Stimulated activated CD4-positive, alpha-beta T cell treated with anti-CD3 and anti-CD28 coated beads, Interleukin-4, amount 100 ng/mL, for 1 hour (primary cell): ENCODE measurements around the gene UNC5C.

Experiments used
- DNase-seq: peaks from one replicate; pipeline ENCODE4 v3.0.0-alpha.2; 2020

UNC5C gene

DNA sequence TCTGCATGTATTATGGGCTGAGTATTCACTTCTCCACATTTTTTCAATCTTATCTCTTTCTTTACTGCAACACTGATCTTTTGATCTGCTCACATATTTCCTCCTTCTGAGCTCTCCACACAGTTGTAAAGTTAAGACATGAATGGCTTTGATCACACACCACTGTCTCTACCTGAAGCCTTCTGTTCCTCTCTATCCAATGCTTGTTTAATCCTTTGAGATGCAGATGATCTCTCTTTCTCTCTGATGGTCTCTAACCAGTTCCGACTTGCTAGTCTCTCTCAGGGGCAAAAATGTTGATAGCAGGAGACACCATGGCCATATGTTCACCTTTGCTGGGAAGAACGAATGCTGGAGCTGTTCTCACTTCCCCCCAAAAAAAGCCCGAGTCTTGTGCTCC is 162.4 kb downstream of the UNC5C start:
- no peak for DNase-seq

DNA sequence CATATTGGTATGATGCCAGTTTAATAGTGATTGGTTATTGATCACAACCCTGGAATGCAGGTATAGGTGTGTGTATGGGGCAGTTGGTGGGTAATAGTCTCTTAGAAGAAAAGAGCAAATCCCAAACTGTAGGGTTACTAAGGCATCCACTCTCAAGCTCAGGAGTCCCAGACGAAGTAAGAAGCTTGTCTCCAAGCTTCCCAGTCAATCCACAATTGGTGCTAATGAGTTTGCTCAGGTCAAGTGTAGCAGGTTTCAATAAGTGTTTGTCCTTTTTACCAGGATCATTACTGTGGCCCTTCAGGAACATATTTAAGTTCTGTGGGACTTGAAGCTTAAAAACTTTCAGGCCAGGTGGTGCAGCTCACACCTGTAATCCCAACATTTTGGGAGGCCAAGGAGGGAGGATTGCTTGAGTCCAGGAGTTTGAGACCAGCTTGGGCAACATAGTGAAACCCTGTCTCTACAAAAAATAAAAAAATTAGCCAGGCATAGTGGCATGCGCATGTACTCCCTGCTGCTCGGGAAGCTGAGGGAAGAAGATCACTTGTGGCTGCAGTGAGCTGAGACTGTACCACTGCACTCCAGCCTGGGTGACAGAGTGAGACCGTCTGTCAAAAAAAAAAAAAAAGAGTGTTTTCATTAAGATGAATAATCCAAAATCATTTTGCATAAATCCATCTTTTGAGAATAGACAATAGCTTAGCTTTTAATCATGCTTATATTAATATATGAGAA is 166.8 kb downstream of the UNC5C start:
- DNase-seq, result no peak

DNA sequence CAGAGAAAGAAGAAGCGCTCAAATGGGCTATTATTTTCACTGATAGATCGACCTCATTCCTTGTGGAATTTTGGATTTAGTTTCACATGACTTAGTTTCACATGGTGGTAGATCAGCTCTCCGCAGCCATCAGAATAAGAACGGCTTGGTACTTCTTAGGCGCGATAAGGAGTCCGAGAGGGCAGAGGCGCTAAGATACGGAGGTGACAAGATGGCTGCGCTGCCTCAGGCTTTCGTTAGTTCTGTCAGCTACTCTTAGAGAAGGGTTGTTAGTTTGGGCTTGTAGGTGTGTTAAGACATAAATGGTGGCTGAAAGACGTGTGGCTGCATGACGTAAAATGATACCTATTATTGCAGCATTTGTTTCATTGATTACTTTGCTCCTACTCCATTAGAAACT is 169.1 kb downstream of the UNC5C start:
- DNase-seq, result no peak

DNA sequence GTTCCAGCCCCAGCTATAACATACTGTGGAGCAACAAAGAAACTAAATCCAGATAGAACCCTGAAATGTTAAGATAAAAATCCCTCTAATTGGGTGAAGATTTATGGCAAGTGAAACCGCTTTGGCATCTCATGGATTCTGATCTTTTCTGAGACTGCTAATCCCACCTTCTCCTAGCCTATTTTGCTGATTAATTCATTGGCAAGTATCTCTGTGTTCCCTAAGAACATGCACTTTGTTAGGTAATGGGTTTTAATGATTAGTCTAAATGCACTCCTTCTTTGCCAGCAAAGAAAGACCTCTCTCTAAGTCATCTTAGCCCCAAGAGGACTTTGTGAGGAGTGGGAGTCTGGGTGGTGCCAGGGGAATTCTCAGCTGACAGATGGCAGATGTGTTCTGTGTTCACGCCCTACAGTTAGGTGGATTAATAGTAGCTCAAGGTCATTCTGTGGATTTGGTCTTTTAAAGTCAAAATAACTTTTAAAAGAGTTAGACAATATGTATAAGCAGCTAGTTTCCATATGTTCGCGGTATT is 171.3 kb downstream of the UNC5C start:
- no peak for DNase-seq

DNA sequence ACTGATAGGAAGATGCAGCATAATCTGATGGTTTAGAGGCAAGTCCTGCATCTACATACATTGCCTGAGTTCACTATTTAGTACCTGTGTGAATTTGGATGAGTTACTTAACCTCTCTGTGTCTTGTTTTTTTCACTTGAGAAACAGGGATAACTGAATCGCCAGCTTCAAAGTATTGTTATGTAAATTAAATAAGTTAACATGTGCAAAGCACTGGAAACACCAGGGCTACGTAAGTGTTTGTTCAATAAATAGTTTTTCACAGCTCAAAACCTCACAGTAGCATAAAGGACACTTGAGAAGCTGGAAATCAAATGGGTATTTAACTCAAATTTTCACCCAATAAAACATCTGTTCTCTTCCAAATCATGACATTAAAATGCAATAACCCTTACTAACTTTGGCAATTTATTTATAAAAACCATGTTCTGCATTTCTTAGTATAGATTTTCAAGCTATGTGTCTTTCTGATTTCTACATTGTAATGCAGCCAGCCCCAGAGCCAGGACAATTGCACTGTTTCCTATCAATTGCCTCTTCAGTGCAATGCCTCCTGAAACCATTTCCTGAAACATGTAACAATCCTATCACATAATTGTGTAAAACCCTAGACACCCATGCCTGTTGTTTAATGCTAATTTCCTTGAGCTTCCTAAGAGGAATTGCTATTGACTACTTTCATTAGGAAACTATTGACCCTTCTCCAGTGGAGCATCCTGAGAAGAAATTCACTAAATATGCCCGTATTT is 177.1 kb downstream of the UNC5C start:
- DNase-seq, result no peak

DNA sequence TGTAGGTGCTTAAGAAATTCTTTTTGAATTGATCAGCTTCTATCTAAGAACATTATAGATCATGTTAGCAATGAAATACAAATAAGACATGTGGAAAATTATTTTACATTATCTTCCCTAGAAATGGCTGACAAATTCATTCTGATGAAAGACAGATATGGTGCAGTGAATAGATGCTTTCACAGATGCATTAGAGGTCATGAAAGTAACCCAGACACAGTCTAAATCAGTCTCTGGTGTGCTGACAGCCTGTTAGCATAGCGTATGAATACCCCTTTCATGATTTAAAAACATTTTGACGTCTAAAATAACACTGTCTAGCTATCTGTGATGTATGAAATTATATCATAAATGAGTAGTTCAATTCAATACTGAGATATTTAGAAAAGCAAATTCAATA is 180.9 kb downstream of the UNC5C start:
- DNase-seq, result no peak

DNA sequence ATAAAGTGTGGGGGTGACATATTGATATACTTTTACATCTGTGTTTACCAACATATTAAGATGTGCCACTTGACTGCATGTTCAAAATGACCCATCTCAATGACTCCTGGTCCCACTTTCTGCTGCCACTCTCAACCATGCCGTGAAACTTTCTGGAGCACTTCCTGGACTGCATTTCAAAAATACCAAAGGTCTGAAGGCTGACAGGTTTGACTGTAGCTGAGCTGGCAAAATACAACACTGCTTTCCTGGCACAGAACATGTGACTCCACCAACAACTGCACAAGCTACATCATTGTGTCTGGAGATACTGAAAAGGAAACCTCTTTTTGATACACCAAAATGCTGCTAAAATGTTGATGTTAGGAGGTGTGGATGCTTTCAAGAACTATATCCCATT is 184.8 kb downstream of the UNC5C start:
- no peak for DNase-seq

DNA sequence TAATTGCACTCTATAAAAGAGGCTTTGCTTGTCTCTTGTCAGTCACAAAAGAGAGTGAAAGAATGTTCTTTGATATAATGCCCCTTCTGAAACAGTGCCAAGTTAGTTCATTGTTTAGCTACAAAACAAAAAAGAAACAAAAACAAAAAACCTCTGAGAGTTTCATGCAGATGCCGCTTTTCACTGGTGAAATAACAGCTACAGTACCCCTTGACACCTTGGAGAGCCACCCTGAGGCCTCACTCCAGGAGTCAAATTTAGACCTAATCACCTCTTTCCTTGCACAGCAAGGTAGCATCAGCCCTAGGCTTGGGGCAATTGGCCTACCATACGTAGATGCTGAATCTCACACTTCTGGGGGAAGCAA is 185.2 kb downstream of the UNC5C start:
- DNase-seq, result no peak

DNA sequence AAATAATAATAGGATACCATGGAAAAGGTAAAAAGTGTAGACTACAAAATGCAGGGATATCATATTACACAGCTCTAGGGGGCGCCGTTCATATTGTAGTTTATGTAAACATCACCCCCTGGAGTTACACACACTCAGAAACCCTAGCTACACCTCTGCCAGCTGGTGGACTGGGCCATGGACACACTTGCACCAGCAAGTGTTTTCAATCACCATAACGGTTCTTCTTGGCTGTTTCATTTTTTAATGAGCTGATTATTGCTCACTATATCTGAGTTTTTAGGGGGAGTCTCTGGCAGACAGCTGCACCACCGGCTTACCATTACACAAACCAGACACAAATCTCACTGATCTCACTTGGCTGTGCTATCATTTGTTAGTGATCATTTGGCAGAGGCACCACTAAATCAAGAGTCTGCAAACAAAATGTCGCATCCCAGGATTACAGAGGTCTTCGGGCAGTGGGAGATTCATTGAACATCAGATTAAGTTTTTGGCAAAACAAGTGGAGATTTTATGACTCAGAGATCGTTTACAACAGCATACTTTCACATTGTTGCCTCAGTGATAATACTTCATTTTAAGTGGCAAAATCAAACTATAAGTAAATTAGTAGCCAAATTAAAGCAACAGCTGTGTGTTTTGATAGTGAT is 185.7 kb downstream of the UNC5C start:
- DNase-seq, result no peak

DNA sequence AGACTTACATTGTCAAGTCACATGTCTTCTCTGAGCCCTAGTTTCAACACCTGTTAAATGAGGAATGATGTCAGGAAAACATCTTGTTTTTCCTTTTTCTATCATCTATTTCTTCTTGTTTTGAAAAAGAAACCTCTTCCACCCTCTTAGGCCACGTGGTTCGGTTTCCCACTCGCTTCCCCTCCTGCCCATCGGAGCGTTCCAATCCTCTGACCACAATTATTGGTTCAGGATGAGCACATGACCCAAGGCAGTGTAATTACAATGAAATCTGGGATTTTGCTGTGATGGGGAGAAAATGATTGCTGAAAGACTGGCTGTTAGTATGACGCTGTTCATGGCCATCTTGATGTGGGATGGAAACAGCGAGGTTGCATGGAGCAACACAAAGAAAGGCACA is 186.7 kb downstream of the UNC5C start:
- no peak for DNase-seq

DNA sequence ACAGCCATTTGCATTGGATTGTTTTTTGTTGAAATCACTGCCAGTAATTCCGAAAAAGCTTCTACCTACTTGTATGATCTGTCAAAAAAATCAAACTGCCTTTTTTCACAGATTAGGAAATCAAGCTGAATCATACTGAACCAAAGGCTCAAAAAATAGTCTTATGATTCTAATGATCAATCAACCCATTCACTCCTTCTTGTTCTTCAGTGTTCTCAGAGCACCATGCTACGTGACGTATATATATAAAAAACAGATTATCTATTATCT is 187.1 kb downstream of the UNC5C start:
- no peak for DNase-seq

DNA sequence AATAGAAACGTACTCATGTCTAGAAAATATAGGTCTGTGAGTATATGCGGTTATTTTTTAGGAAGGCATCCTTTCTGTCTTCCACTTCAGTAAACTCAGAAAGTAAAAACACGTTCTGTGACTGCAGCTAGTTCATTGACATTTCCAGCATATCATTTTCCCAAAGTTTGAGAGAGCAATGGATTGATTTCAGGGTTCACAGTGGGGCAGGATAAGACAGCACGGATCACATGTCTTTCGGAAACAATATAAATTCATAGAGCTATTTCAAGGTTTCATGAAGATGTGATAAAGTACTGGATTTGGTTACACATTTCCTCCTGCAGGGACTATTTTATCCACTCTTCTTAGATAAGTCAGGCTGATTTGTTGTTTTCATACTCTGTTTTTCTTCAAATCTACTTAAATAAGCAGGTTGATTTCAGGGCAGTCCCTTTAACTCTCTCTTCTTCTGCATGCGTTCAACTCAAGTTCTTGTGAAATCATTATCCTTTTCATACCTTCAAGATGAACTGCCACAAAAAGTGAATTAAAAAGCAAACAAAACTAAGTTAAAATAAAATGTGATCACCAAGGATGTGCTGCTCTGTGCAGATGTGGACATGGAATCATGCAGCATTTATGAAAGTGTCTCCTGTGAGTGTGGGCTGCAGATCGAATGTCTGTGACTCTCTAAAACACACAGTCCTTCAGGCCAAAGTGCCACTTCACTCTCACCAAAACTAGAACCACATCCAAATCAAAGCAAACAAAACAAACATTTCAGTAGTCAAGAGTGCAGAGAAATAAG is 187.7 kb downstream of the UNC5C start:
- no peak for DNase-seq

DNA sequence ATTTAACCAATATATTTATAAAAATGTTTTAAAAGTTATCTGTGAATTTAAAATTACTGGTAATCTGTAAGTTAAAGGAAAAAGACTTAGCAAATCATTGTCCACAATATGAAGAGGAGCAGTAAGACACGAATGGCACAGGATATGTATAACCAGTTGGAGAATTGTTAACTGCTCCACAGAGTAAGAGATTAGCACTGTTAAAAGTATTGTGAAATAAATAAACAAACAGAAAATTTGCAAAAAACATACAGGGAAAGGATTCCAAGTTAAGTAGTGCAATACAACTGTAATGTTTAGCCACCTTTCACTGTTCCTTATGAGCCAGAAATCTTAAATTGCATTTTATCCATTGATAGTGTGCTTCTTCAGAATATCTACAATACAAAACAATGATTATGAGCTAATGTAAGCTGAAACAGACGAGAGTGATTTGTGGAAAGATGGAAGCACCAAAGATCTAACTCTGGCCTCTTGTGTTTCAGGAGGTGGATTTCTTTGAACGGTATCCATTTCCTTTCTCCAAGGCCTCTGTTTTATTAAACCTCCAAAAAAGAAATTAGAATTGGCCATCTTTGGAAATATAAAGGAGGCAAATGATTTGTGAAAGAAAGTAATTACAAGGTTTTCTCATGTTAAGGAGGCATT is 188.4 kb downstream of the UNC5C start:
- no peak for DNase-seq

DNA sequence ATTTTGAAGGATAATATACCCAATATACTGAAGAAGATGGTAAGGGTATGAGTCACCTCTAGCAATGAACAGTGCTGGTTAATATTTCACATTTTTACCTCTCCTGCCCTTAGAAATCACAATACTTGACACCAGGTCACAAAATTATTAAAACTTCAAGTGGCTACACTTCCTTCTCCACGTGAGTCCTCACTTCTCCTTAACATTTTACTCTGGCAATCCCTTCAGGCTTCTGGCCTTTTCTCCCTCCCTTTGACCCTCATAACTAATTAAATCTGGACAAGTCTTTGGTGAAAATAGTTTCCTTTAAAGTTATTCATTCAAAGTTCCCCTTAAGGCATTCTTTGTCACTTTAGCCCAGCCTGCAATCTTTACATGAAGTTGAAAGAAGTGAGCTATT is 190.4 kb downstream of the UNC5C start:
- DNase-seq, result no peak

DNA sequence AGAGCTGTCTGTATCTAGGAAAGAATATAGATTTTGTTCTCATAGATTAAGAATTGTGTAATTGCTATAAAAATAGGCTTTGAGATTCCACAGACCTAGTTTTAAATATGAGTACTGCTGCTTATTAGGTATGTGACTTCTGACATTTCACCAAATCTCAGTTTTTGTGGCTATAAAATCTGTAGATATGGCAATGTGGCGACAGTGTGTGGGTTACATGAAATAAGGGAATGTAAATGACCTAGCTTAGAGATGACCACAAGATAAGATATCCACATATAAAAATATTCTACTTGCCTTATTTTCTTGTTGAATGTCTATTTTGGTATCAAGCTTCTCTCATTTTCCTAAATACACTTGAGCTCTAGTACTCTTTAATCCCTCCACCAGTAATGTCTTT is 193.8 kb downstream of the UNC5C start:
- no peak for DNase-seq

DNA sequence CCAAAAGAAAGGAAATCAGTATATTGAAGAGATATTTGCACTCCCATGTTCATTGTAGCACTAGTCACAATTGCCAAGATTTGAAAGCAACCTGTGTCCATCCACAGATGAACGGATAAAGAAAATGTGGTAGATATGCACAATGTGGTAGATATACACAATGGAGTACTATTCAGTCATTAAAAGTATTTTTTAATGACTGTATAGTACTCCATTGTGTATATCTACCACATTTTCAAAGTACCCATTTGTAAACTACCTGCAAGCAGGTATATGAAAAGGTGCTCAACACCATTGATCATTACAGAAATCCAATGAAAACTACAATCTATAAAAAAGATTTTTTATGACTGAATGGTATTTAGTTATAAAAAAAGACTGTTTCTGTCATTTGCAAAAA is 200.4 kb downstream of the UNC5C start:
- no peak for DNase-seq

DNA sequence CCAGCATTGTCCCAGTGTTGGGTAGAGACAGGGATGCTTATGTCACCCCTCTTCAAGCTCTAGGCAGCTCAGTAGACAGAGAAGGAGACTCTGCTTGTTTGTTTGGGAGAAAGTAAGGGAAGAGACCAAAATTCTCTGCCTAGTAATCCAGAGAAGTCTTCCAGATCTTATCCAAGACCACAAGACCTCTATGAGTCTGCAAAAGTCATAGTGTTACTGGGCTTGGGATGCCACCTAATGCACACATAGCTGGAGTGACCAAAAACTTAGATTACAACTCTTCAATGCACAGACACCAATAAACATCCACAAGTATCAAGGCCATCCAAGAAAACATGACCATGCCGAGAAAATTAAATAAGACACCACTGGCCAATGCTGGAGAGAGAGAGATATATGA is 205.5 kb downstream of the UNC5C start:
- DNase-seq, result no peak

DNA sequence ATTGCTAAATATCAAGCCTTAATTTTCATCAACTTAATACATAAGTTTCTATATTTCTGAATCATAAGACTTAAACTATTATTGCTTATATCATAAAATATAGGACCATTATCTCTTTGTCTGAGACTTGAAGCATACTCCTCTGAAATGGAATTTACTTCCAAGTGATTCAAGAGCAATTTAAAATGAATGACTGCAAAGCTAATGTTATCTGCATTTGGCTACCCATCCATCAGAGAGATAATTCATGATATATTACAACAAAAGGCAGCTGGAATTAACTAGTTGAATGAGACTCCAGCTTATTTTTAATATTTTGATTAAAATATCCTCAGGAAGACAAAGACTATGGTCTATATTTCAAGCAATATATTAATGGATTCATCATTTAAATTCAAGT is 208.6 kb downstream of the UNC5C start:
- no peak for DNase-seq

DNA sequence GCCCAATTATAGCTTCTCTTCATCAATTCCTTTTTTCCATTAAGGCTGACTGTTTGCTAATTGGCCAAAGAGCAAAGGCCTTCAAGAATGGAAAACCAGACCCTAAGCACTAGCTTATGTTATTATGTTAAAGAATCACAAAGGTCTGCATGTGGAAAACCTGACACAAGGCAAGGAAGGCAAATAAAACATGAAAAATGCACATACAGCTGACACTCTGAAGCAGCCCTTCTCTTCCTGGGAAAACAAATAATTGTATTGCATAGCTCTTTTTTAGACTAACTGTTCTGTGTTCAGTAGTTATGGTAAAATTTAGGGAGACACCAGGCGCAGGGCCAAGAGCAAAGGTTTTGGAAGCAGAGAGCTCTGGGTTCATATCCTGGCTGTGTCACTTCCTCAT is 223.1 kb downstream of the UNC5C start:
- no peak for DNase-seq

DNA sequence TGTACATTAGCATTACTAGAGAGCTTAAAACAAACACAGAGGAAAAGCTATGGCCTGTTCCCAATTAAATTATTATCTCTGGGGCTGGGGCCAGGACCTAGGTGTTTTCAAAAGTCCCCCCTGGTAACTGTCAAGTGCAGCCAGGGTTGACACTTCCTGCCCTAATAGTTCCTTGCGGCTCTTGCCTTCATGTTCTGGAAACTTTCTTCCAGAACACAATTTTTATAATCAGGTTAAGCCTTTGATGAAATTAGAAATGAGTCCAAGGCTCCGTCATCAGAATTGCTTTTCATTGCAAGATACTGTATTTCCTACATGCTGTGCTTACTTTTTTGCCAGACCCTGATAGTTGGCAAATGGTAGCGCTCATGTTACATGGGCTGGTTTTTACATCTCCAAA is 229.6 kb downstream of the UNC5C start:
- no peak for DNase-seq

DNA sequence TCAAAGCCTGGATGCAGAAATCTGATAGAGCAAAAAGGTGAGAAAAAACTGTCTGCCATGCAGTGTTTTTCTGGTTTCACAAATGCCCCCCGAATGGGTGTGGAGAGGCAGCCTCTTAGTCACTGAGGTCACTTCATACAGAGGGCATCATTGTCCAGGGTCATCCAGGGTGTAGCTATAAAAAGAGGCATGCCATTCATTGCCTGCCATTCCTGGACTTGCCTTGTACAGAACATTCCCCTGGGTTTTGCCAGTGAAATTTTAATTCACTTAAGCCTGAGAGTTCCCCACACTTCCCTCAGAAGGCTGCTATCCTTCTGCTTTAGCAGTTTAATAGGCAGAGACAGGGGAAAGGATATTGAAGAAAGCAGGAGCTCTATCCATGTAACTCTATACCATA is 230.3 kb downstream of the UNC5C start:
- DNase-seq, result no peak

DNA sequence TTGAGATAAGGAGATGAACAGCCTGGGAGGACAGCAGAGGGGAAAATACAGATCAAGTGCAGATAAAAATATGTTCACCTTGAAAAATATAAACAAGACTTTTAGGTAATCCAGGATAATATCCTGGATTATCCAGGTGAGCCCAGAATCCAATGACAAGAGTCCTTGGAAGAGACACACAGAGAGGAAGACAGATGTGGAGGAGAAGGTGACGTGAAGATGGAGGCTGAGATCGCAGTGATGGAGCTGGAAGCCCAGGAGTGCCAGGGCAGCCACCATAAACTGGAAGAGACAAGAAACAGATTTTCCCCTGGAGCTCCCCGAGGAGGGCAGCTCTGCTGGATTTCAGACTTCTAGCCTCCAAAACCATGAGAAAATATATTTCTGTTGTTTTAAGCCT is 230.7 kb downstream of the UNC5C start:
- DNase-seq, result no peak
